ENCODE results near the gene ABCC3.

Gene ABCC3

GRCh38 chr17:50649042-50649908 lies 14.6 kb downstream of the ABCC3 start:
- no peak for DNase-seq

DNA sequence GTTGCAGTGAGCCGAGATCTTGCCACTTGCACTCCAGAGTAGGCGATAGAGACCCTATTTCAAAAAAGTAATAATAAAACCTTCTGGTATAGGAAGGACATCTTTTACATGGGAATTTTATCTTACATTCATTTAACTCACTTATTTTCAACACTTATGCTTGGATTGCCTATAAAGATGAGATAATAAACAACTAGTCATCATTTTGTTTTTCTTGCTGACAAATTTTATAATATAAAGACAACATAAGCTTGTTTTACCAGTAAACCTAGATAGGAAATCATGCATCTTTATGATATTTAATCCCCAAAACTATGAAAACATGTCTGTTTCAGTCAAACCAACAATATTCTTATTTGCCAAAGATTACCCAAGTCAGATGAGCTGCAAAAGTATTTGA lies 17.0 kb downstream of the ABCC3 start:
- DNase-seq = no peak

DNA sequence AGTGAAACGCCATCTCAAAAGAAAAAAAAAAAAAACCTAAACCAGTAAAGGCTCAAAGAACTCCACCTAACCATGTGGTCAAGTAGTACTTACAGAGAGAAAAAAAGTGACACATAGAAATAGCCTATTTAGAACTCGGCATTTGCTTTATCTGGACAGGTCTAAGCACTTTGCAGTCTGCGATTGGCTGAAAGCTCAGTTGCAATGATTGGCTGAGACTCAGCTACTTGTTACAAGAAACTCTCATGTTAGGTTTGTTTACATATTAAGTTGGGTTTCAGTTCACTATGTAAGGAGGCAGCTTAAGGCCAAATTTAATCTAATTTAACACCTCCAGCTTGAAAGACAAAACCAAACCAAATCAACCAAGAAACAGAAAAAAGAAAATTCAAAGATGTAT lies 19.1 kb downstream of the ABCC3 start:
- DNase-seq = no peak

DNA sequence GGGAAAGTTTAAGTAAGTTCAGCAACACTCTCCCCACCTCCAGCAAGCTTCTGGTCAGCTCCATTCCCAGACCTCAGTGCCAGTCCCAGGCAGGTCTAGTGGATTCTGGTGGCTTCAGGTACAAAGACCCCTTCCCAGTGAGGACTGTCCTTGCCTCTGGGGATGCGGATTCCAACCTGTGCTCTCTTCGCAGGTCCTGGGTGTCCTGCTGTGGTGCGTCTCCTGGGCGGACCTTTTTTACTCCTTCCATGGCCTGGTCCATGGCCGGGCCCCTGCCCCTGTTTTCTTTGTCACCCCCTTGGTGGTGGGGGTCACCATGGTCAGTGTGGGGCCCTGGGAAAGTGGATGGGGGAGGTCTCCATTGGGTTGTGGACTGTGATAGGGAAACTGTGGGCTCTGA lies 21.8 kb downstream of the ABCC3 start:
- DNase-seq = no peak

DNA sequence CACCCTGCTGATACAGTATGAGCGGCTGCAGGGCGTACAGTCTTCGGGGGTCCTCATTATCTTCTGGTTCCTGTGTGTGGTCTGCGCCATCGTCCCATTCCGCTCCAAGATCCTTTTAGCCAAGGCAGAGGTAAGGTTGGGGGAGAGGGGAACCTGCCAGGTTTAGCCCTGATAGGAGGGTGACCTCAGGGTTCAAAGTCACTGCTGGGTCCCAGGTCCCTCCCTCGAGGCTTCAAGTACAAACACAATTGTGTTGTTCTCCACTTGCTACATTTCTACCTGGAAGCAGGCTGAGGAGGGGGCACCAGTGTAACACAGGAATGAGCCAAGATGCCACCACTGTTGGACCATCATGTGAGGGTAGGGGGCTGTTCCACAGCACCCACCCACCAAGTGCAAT lies 22.4 kb downstream of the ABCC3 start:
- no peak for DNase-seq

DNA sequence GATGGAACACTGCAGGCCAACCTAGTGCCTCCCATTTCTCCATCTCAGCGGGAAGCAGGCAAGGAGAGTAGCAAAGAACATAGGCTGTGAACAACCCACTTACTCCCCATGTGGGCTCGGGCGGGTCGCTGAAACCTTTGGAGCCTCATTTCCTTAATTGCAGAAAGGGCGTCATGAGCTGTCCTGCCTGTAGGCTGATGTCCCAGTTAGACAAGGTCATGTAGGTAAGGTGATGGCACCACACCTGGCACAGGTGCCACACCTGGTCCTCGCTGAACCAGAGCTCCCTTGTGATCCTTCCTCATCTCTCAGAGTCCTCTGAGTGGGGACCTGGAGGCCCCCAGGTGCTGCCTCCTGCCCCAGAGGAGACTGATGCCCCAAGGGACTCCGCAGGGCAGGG lies 22.9 kb downstream of the ABCC3 start:
- no peak for DNase-seq

DNA sequence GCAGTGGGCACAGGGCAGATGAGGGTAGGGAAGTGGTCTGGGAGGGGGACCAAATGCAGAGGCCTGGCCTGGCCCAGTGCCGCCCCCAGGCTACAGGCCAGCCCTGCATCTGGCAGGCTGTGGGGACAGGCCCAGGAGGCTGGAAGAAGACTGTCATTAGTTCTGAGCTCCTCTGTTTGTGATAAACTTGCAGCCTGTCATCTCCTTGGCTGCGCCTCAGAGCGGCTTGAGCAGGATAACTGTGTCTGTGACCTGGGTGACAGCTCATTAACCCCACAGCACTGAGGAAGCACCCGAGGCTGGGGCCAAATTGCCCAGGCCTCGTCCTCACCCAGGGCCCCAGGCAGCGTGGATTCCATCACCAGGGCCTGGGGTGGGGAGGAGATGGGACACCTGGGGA lies 23.9 kb downstream of the ABCC3 start:
- no peak for DNase-seq

DNA sequence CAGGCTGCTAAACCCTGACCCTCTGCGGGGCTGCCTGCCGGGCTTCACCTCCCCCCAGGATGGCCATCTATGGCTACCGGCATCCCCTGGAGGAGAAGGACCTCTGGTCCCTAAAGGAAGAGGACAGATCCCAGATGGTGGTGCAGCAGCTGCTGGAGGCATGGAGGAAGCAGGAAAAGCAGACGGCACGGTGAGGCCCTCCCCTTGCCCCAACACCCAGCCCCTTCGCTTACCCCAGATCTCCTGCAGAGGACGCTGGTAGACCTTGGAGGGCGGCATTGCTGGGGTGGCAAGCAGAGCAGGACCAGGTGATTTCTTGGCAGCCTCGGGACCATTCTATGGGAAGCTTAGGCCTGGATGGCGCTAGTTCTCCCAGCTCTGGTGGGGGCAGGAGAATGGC lies 24.5 kb downstream of the ABCC3 start:
- DNase-seq = no peak

GRCh38 chr17:50660042-50660886 lies 25.6 kb downstream of the ABCC3 start:
- DNase-seq = peak; percentile 48

- no peak for DNase-seq
These were observed 26.2 kb downstream of the ABCC3 start for GRCh38 chr17:50660887-50661345.

DNA sequence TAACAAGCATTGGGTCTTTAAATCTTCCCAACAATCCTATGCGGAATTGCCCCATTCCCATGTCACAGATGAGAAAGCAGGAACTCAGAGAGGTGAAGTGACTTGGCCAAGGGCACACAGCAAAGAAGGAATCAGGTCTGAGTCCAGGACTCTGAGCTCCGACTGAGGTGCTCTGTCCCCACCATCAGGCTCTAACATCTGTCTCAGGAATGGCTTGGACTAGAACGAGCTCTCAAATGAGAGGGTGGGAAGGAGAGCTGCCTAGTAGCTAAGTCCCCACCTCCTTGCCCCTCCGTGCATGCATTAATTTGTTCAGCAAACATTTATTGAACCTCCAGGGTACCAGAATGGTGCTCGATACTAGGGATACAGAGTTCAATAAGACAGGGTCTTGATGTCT lies 26.7 kb downstream of the ABCC3 start:
- DNase-seq = no peak

DNA sequence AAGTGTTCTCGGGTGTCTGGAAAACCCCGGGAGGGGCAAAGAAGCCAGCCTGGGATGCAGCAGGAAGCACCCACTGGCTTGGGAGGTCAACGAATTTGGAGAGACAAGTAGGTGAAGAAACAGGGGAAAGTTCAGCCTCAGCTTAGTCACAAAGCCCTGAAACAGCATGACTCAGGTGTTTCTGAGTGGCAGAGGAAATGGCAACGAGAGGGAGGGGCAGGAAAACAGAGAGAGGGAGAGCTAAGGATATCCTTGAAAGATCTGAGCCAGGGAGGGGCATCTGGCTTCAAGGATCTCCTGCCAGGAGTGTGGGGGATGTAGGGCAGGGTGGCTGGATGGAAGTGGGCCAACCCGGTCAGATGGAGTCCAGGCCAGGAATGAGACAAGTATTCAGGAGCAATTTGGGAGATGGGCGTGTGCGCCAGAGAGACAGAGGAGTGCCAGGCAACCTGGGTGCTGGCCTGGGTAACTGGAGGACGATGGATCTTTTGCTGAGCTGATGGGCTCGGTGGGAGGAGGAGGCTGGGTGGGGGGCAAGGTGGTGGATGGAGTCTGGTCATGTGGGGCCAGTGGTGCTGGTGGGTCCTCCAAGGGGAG lies 27.2 kb downstream of the ABCC3 start:
- DNase-seq = peak; percentile 79

- no peak for DNase-seq
These were observed 28.0 kb downstream of the ABCC3 start for GRCh38 chr17:50662632-50663225.

DNA sequence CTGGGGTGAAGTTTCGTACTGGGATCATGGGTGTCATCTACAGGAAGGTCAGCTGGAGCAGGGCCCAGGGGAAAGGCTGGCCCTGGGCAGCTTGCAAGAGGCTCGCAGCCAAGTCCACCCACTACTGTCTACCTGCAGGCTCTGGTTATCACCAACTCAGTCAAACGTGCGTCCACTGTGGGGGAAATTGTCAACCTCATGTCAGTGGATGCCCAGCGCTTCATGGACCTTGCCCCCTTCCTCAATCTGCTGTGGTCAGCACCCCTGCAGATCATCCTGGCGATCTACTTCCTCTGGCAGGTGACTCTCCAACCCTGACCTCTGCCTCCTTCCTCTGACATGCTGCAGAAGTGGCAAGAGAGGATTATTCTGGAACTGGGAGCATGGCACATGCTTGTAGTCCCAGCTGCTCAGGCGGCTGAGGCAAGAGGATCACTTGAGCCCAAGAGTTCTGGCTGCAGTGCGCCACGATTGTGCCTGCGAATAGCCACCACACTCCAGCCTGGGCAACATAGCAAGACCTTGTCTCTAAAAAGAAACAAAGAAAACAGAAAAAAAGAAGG lies 29.2 kb downstream of the ABCC3 start:
- no peak for DNase-seq

GRCh38 chr17:50664788-50665458 lies 30.2 kb downstream of the ABCC3 start:
- DNase-seq = no peak

- DNase-seq = no peak
These were observed 31.2 kb downstream of the ABCC3 start for GRCh38 chr17:50665838-50666237.

DNA sequence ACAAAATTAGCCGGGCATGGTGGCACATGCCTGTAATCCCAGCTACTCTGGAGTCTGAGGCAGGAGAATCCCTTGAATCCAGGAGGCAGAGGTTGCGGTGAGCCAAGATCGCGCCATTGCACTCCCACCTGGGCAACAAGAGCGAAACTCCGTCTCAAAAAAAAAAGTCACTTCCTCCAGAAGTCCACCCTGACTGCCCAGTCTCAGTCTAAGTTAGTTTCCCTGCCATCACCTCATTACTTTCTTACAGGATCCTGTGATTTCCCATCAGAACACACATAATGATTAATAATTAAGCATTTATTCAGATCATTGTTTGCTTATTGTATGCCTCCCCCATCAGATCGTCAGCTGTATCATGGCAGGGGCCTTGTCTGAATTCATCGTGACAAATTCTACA lies 31.6 kb downstream of the ABCC3 start:
- DNase-seq = no peak

DNA sequence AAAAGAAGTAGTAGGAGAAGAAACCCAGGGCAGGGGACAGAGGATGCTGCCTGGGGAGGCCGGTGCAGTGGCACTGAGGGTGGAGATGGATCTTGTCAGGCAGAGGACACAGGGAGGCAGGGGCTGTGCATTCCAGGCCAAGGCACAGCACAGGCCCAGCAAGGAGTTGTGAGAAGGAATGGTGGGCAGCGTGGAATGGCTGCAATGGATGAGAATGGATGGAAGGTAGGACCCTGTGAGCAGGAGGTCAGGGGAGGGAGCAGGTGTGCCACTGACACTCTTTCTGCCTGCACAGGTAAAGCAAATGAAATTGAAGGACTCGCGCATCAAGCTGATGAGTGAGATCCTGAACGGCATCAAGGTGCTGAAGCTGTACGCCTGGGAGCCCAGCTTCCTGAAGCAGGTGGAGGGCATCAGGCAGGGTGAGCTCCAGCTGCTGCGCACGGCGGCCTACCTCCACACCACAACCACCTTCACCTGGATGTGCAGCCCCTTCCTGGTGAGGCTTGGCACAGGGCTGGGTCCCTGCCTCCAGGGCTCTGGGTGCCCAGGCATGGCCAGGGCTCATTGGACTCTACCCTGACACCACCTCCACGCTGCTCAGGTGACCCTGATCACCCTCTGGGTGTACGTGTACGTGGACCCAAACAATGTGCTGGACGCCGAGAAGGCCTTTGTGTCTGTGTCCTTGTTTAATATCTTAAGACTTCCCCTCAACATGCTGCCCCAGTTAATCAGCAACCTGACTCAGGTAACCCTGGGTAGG lies 32.8 kb downstream of the ABCC3 start:
- no peak for DNase-seq

DNA sequence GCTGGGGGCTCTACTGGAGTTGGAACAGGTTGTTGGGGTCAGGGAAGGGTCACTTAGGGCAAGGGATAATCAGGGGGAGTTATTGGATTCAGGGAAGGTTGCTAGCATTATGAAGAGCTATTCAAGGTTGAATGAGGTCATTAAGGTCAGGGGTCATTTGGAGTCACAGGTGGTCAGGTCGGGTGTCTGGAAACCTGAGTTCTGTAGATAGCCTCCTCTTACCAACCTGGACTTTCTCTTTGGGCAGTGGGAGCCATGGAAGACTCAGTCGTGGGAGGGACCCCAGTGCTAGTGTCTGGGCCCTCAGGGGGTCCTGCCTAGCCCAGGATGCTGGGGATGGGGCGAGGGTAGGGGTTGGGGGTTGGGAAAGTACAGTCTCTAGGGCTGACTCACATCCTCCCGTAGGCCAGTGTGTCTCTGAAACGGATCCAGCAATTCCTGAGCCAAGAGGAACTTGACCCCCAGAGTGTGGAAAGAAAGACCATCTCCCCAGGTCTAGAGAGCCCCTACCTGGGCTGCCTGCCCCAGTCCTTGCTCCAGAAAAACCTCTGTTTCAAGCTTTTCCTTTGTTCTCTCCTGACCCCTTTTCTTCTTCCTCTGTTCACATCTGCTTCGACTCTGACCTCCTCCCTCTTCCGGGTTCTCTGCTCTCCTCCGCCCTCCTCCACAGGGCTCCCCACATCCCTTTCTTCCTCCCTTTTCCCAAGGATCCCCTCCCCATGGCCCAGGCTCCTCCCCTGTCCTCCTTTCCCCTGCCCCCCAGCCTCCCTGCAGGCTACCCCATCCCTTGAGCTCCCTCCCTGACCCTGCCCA lies 33.5 kb downstream of the ABCC3 start:
- DNase-seq = no peak

- DNase-seq = no peak
These were observed 34.3 kb downstream of the ABCC3 start for GRCh38 chr17:50668838-50669581.

Measured in suppressor macrophage treated with lipopolysaccharide for 4 hours (primary cell).